AG08396 (cell line): ENCODE measurements around the gene NUP133.
"Not testable (repeated sequence)": the region's sequence is repeated elsewhere in the genome, so short reads cannot be mapped to it uniquely, and the experiment has no call there.

ENCODE experiments used
- DNase-seq: peaks from one replicate; pipeline ENCODE4 v3.0.0; 2012; ENCODE audit warnings: low spot score, mixed read lengths

NUP133 gene

GRCh38 chr1:229418586-229418985 is 89.6 kb downstream of the NUP133 start:
- not testable (repeated sequence) for DNase-seq

DNA sequence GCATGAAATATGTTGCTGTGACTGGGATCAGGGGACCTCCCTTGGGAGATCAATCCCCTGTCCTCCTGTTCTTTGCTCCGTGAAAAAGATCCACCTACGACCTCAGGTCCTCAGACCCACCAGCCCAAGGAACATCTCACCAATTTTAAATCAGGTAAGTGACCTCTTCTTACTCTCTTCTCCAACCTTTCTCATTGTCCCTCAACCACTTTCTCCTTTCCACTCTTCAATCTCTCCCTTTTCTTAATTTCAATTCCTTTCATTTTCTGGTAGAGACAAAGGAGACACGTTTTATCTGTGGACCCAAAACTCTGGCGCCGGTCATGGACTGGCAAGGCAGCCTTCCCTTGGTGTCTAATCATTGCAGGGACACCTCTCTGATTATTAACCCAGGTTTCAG is 95.3 kb downstream of the NUP133 start:
- DNase-seq = not testable (repeated sequence)

GRCh38 chr1:229412056-229412455 is 96.1 kb downstream of the NUP133 start:
- no peak for DNase-seq

DNA sequence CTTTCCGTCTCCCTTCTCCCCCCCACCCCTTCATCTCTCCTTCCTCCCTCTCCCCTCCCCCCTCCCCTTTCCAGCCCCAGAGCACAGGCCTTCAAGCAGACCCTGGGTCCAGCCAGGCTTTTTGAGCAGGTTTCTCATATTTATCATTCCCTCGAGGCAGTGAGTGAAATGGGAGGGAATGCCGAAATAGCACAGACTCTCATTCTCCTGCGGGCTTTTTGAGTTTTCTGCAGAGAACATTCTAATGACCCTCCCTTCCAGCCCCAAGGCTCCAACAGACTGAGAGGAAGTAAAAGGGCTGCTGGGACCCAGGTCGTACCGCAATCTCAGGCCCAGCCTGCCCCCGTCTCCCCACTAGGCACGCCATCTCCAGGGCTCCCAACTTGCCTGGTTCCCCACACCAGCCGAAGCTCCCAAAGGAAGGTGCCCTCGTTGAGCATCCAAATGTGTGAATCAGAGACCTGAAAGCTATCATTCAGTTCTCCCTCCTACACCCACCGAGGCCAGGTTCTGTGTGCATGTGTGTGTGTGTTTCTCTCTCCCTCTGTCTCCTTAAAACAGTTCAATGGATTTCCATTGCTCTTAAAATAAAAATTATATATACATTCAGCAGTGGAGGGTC is 96.6 kb downstream of the NUP133 start:
- DNase-seq = no peak

DNA sequence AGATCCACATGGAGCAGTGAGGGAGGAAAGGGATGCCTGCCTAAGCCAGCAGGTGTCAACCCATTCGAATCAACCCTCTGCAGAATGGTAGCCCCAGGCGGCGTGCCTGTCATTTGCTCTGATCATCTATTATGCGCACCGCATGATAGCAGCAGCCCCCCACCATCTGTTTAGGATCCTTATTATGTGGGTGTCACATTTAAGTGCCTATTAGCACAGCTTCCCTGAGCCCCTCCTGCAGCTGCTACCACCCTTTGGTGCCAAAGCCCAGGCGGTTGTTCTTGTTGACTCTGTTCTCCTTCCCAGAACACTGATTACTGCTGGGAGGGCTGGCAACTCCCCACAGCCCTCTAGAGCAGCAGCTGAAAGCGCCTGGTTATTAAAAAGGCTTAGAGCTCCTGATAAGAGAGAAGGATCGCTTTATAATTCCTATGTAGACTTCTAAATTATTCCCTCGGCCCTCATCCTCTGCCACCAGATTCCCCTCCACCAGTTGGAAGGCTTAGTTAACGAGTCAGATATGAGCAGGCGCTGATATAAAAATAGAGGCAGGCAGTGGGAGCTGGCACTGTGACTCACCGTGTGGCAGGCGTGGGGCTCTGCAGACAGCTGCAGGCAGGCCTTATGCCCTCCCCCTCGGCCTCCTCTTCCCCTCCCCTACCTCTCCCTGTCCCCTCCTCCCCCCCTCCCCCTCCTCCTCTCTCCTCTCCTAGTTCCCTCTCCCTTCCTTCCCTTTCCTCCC is 97.3 kb downstream of the NUP133 start:
- DNase-seq = peak; percentile 71

- DNase-seq = no peak
These were observed 97.8 kb downstream of the NUP133 start for GRCh38 chr1:229410370-229410691.

DNA sequence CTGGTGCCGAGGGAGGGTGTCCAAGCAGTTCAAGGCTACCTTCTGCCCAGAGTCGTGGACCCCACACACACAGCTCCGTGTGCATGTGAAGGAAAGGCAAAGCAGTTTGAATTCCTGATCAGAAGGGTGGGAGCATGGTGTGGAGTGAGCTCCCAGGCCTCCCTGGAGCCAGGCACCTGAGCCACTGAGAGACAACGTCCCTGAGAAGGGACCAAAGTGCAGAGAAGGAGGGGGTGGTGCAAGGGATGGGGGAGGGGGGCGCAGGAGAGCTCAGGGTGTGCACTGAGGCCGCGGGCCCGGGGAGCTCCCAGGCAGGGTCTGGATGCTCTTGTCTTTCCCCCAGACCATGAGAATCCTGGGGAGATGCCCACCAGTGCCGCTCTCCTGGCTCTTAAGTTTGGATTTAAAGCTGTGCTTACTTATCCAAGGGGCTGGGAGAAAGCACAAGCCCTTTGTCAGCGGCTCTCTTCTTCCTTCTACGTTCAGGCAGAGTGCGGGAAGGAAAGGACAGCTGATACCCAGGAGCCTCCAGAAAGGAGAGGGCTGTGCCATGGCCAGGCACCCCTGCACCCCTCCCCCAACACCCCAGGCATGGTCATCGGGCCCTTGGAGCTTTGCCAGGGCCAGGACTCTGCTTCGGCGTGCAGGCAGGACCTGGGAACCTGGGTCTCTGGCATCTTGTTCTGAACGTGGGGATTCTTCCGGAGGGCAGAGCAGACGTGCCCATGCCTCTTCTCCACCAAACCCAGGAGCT is 98.3 kb downstream of the NUP133 start:
- no peak for DNase-seq

DNA sequence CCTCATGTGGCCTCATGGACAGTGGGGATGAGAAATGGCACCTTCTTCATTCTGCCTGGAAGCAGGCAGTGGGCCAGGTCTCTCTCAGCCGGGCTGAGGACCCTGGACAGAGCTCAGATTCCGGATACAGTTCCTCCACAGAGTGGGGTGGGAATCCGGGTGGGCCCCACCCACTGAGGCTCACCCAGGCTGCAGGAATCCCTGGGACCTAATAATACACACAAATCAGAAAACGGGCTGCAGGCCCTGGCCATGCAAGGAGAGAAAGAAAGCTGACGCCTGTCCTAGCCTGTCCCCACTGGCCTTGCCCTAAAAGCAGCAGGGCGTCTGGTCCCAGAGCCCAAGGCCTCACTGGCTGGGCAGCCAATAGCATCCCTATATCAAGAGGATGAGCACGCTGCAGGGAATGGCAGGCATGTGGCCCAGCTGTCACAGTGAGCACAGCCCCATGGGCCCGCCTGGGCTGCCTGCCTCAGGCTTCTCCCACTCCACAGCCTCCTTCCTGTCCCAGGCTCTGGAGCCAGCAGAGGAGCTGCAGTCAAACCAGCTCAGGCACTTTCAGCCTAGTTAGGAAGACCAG is 99.6 kb downstream of the NUP133 start:
- peak; percentile 56 for DNase-seq

- DNase-seq = no peak
These were observed 100.7 kb downstream of the NUP133 start for GRCh38 chr1:229407206-229408026.

- DNase-seq = no peak
These were observed 101.3 kb downstream of the NUP133 start for GRCh38 chr1:229406798-229407197.

GRCh38 chr1:229403573-229403972 is 104.6 kb downstream of the NUP133 start:
- no peak for DNase-seq

- DNase-seq = no peak
These were observed 105.1 kb downstream of the NUP133 start for GRCh38 chr1:229402993-229403392.

GRCh38 chr1:229402329-229402728 is 105.8 kb downstream of the NUP133 start:
- DNase-seq = not testable (repeated sequence)

- no peak for DNase-seq
These were observed 110.4 kb downstream of the NUP133 start for GRCh38 chr1:229397762-229398161.

DNA sequence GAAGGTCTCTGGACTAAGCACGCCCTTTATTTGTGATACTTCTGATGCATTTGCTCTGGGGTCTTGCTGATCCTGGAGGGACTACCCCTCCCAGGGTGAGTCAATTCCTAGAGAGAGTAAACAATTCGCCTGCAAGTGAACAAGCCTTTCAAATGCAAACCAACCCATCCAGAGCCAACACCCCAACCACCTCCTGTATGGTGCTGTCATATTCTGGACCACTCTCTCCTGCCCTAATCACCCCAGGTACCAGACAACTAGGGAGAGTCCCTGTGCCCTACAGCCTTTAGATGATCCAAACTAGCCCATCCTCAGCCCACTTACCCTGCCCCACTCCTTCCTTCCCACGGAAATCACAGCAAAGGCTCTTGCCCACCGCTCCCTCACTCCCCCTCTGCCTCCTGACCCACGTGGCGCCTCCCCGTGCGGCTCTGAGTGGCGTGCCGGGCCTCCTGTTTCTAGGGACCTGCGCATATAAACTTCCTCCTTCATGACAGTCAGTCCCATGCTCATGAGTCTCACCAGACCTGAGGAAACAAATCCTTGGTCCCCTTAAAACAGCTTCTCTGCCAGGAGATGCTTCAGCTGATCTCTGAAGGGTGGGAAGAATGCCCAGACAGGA is 111.4 kb downstream of the NUP133 start:
- no peak for DNase-seq

- DNase-seq = not testable (repeated sequence)
These were observed 113.6 kb downstream of the NUP133 start for GRCh38 chr1:229394517-229394916.

DNA sequence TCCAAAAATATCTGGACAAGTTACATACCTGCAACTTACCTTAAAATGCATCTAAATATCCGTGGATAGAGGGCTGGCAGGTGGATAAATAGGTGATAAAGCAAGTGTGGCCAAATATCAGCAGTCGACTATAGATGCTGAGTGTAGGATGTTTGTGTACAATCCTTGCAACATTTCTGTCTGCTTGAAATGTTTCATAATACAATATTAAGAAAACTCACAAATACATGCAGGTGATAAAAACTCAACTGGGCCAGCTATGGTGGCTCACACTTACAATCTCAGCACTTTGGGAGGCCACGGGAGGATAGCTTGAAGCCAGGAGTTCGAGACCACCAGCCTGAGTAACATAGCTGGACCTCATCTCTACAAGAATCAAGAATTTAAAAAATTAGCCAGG is 115.2 kb downstream of the NUP133 start:
- no peak for DNase-seq
